Glutamatergic neuron (in vitro differentiated cells): ENCODE results near the gene LARP4. TPM values are rescaled to one million over a fixed set of nuclear protein-coding genes. Genes with fewer than 3 reads are reported as not detected.

ENCODE experiments used
- DNase-seq: peaks from one replicate; pipeline ENCODE4 v3.0.0; 2022
- H3K27ac Mint-ChIP-seq: one replicate; pipeline ENCODE4 v1.8.0; 2020; ENCODE audit warnings: mild to moderate bottlenecking, mixed read lengths, inconsistent platforms; ENCODE audit not compliant: unreplicated experiment
- H3K27me3 Mint-ChIP-seq: one replicate; pipeline ENCODE4 v1.8.0; 2020; ENCODE audit warnings: mild to moderate bottlenecking, moderate library complexity, mixed read lengths, inconsistent platforms; ENCODE audit not compliant: unreplicated experiment
- H3K36me3 Mint-ChIP-seq: one replicate; pipeline ENCODE4 v1.8.0; 2020; ENCODE audit warnings: mild to moderate bottlenecking, mixed read lengths, inconsistent platforms; ENCODE audit not compliant: unreplicated experiment
- H3K4me1 Mint-ChIP-seq: one replicate; pipeline ENCODE4 v1.8.0; 2020; ENCODE audit warnings: mild to moderate bottlenecking, low read depth, mixed read lengths, inconsistent platforms; ENCODE audit not compliant: unreplicated experiment
- H3K4me3 Mint-ChIP-seq: one replicate; pipeline ENCODE4 v1.8.0; 2020; ENCODE audit warnings: mild to moderate bottlenecking, mixed read lengths, inconsistent platforms; ENCODE audit not compliant: unreplicated experiment
- H3K9me3 Mint-ChIP-seq: one replicate; pipeline ENCODE4 v1.8.0; 2020; ENCODE audit warnings: mild to moderate bottlenecking, moderate library complexity, mixed read lengths, inconsistent platforms; ENCODE audit not compliant: unreplicated experiment
- CTCF ChIP-seq: fragments of 200-600 bp; sonication (generic); IDR thresholded peaks from one replicate; pipeline ENCODE4 v1.5.0; 2021; ENCODE audit not compliant: partially characterized antibody, unreplicated experiment
- total RNA-seq: library from RNA; stranded (reverse); fragmentation: NEBNext Ultra II Directional; extraction: Animal tissue kit (Norgen Biotek cat#: 25700); gene quantifications from one replicate; pipeline ENCODE4 v1.2.1, GENCODE V29; 2021; ENCODE audit not compliant: unreplicated experiment

LARP4 gene
- total RNA-seq, 1 donor from 2014 or later: 33.8 TPM

- no peak for DNase-seq
Measured at GRCh38 chr12:50390316-50390741, 10.4 kb upstream of the LARP4 start.

GRCh38 chr12:50394469-50395029 is 6.1 kb upstream of the LARP4 start:
- H3K4me3 Mint-ChIP-seq: no peak overlapping the region
- H3K27ac Mint-ChIP-seq: no peak overlapping the region
- DNase-seq: no peak
- peaks cover 2% of the 10 kb centered on the region for H3K9me3 Mint-ChIP-seq
- H3K4me1 Mint-ChIP-seq: no peaks in the 10 kb centered on the region
- no peak for TF ChIP-seq CTCF
- no peaks in the 10 kb centered on the region for H3K27me3 Mint-ChIP-seq
- H3K36me3 Mint-ChIP-seq: no peaks in the 10 kb centered on the region

More at GRCh38 chr12:50390316-50390741, 10.4 kb upstream of the LARP4 start:
- peaks cover 2% of the 10 kb centered on the region for H3K27me3 Mint-ChIP-seq
- H3K4me1 Mint-ChIP-seq: no peaks in the 10 kb centered on the region
- no peak for TF ChIP-seq CTCF
- no peak overlapping the region for H3K4me3 Mint-ChIP-seq
- peaks cover 5% of the 10 kb centered on the region for H3K9me3 Mint-ChIP-seq
- H3K27ac Mint-ChIP-seq: no peak overlapping the region
- H3K36me3 Mint-ChIP-seq: no peaks in the 10 kb centered on the region

- no peak for DNase-seq
- TF ChIP-seq CTCF: no peak
- no peak overlapping the region for H3K27ac Mint-ChIP-seq
- no peaks in the 10 kb centered on the region for H3K9me3 Mint-ChIP-seq
- H3K4me1 Mint-ChIP-seq: peaks cover 2% of the 10 kb centered on the region
- peaks cover 3% of the 10 kb centered on the region for H3K27me3 Mint-ChIP-seq
- no peak overlapping the region for H3K4me3 Mint-ChIP-seq
- H3K36me3 Mint-ChIP-seq: no peaks in the 10 kb centered on the region
Measured at GRCh38 chr12:50397117-50397650, 3.5 kb upstream of the LARP4 start.

GRCh38 chr12:50398931-50399330 is 1.8 kb upstream of the LARP4 start:
- no peak overlapping the region for H3K27ac Mint-ChIP-seq
- DNase-seq: no peak

More at GRCh38 chr12:50398931-50399330, 1.8 kb upstream of the LARP4 start:
- Mint-ChIP-seq H3K27me3 (peaks cover 3% of the 10 kb centered on the region), H3K4me3 (no peak overlapping the region), H3K4me1 (peaks cover 9% of the 10 kb centered on the region), H3K9me3 (no peaks in the 10 kb centered on the region), H3K36me3 (no peaks in the 10 kb centered on the region)
- no peak for TF ChIP-seq CTCF
